ENCODE data around the gene UBXN4.

UBXN4 gene

GRCh38 chr2:135825550-135826176, 84.0 kb downstream of the UBXN4 start:
- no peak overlapping the region for H3K4me3 ChIP-seq (replicated peaks; ENCODE audit: low read depth, low read length)
- TF ChIP-seq, protein P1, sequence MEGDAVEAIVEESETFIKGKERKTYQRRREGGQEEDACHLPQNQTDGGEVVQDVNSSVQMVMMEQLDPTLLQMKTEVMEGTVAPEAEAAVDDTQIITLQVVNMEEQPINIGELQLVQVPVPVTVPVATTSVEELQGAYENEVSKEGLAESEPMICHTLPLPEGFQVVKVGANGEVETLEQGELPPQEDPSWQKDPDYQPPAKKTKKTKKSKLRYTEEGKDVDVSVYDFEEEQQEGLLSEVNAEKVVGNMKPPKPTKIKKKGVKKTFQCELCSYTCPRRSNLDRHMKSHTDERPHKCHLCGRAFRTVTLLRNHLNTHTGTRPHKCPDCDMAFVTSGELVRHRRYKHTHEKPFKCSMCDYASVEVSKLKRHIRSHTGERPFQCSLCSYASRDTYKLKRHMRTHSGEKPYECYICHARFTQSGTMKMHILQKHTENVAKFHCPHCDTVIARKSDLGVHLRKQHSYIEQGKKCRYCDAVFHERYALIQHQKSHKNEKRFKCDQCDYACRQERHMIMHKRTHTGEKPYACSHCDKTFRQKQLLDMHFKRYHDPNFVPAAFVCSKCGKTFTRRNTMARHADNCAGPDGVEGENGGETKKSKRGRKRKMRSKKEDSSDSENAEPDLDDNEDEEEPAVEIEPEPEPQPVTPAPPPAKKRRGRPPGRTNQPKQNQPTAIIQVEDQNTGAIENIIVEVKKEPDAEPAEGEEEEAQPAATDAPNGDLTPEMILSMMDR (IDR thresholded peaks at IDR 0.05; ENCODE audit: low read length, missing control alignments), result no peak
- no peak for DNase-seq (ENCODE audit: low read depth)

DNA sequence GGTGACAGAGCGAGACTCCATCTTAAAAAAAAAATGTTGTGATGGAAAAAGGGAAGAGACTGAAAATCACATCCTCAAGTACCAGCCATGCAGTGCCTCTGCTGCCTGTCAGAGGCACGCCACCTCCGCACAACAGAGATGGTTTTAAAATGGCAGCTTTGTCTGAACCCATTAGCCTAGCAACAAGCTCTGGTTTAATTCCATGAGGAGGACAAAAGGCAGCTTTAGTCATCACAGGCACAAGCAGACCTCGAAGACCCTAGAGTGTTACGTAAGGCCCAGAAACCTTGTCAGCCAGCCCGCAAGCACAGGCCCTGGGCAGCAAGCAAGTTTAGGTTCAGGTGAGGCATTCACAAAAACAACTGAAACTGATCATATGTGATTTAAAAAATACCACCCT, 84.9 kb downstream of the UBXN4 start:
- DNase-seq (ENCODE audit: low read depth), result no peak
- TF ChIP-seq, protein P1 (IDR thresholded peaks at IDR 0.05; ENCODE audit: low read length, missing control alignments), result no peak
- no peak overlapping the region for H3K4me3 ChIP-seq (replicated peaks; ENCODE audit: low read depth, low read length)

- no peak overlapping the region for H3K4me3 ChIP-seq (replicated peaks; ENCODE audit: low read depth, low read length)
- DNase-seq (ENCODE audit: low read depth), result no peak
- TF ChIP-seq, protein P1 (IDR thresholded peaks at IDR 0.05; ENCODE audit: low read length, missing control alignments), result no peak
Measured at GRCh38 chr2:135829378-135830135, 87.9 kb downstream of the UBXN4 start.

GRCh38 chr2:135831180-135831812, 89.6 kb downstream of the UBXN4 start:
- TF ChIP-seq, protein P1 (IDR thresholded peaks at IDR 0.05; ENCODE audit: low read length, missing control alignments), result no peak

DNA sequence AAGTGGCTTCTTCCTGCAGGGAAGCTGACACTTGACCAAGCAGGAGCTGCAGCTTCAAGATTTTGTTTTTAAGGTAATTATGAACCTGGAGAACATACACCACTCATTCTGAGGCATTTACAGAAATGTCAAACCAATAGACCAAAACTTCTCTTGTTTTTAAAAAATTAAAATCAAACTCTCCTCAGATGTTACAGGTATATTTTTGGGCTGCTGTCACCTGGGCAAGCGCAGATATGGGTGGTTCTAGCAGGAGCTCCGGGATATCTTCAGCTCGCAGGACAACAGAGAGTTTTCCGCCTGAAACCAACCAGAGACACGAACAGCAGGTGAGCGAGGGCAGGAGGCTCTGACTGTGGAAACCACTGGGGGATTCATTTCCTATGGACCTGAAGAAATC, 91.2 kb downstream of the UBXN4 start:
- no peak for DNase-seq (ENCODE audit: low read depth)
- TF ChIP-seq, protein P1 (IDR thresholded peaks at IDR 0.05; ENCODE audit: low read length, missing control alignments), result no peak
- H3K4me3 ChIP-seq (replicated peaks; ENCODE audit: low read depth, low read length), result no peak overlapping the region

More at GRCh38 chr2:135831180-135831812, 89.6 kb downstream of the UBXN4 start:
- DNase-seq (ENCODE audit: low read depth), result no peak
- H3K4me3 ChIP-seq (replicated peaks; ENCODE audit: low read depth, low read length), result no peak overlapping the region
